ENCODE data around the gene PDHX. TPM values are rescaled to one million over a fixed set of nuclear protein-coding genes. Genes with fewer than 3 reads are reported as not detected.

Gene PDHX
- polyA plus RNA-seq, 1 donor from 2014 or later: 13.1 TPM

GRCh38 chr11:34960277-34960676 lies 43.9 kb downstream of the PDHX start:
- peaks cover 0 to 3% (median 0%) of the 10 kb centered on the region in 3 donors for H3K4me1 Mint-ChIP-seq
- peaks cover 7% of the 10 kb centered on the region for H3K36me3 Mint-ChIP-seq
- H3K4me3 Mint-ChIP-seq: no peak overlapping the region
- H3K27me3 Mint-ChIP-seq: no peaks in the 10 kb centered on the region
- no peak overlapping the region for H3K27ac Mint-ChIP-seq
- no peaks in the 10 kb centered on the region for H3K9me3 Mint-ChIP-seq

DNA sequence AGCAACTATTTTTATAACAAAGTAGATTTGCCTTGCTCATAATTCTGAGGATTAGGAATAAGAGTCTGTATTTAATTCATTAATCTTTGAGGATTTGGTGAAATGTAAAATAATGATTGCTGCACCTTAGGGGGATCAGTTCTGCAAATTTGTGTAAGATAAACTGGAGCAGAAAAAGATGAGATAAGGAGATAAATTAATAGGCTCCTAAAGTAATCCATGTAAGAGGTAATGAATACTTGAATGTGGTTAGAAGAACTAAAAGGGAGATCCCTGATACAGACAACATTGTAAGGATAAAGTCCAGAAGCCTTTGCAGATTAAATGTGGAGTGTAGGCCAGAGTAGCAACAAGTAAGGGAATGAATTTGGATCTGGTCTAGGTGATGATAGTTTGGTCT lies 45.6 kb downstream of the PDHX start:
- Mint-ChIP-seq H3K27ac (no peak overlapping the region), H3K4me1 (peaks cover 0 to 3% (median 0%) of the 10 kb centered on the region in 3 donors), H3K27me3 (no peaks in the 10 kb centered on the region), H3K4me3 (no peak overlapping the region), H3K36me3 (peaks cover 13% of the 10 kb centered on the region), H3K9me3 (no peaks in the 10 kb centered on the region)

DNA sequence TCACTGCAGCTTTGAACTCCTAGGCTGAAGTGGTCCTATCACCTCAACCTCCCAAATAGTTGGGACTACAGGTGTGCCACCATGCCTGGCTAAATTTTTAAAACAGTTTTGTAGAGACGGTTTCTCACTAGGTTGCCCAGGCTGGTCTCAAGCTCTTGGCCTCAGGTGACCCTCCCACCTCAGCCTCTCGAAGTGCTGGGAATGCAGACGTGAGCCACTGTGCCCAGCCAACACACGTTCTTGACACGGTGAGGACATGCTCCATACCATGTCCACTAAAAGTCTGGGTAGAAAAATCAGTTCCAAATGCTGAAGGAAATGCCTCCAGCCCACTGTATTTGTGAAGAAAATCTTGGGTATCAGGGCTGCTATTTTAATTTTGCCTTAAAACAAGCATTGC lies 46.9 kb downstream of the PDHX start:
- no peak overlapping the region for H3K27ac Mint-ChIP-seq
- H3K27me3 Mint-ChIP-seq: no peaks in the 10 kb centered on the region
- no peaks in the 10 kb centered on the region for H3K9me3 Mint-ChIP-seq
- H3K4me1 Mint-ChIP-seq: peaks cover 0 to 3% (median 0%) of the 10 kb centered on the region in 3 donors
- H3K36me3 Mint-ChIP-seq: peaks cover 13% of the 10 kb centered on the region
- H3K4me3 Mint-ChIP-seq: no peak overlapping the region

DNA sequence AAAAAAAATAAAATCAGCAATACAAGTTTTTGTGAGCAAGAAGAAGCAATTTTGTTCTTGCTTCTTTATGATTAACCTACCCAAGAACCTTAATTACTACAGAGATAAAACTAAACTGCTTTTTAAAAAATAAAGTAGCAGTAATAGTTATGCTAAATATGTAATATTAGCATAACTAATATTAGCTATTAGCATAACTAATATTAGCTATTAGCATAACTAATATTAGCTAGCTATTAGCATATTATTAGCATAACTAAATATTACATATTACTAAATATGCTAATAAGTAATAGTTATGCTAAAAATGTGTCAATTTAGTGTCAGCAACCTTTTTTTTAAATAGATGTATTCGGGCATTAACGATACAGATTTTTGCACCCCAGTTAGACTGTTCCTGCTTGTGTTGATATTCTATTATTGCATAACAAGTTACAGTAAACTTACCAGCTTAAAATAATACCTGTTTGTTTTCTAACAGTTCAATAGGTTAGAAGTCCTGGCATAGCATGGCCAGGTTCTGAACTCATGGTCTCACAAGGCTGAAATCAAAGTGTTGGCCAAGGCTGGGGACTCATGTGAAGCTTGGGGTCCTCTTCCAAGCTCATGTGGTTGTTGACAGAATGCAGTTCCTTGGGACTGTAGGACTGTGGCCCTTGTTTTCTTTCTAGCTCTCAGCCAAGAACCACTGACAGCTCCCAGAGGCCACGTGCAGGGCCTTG lies 48.4 kb downstream of the PDHX start:
- peaks cover 0 to 1% (median 0%) of the 10 kb centered on the region in 3 donors for H3K4me1 Mint-ChIP-seq
- H3K27ac Mint-ChIP-seq: no peak overlapping the region
- no peaks in the 10 kb centered on the region for H3K9me3 Mint-ChIP-seq
- H3K27me3 Mint-ChIP-seq: no peaks in the 10 kb centered on the region
- H3K36me3 Mint-ChIP-seq: peaks cover 15% of the 10 kb centered on the region
- no peak overlapping the region for H3K4me3 Mint-ChIP-seq

DNA sequence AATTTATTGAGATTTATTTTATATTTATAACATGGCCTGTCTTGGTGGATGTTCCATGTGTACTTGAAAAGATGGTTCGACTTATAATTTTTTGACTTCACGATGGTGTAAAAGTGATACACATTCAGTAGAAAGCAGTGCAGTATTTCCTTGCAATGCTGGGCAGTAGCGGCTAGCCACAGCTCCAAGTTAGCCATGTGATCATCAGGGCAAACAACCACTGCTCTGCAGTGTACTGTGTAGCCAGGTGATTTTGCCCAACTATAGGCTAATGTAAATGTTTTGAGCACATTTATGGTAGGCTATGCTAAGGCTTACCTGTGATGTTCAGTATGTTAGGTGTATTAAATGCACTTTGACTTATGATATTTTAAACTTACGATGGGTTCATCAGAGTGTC lies 52.4 kb downstream of the PDHX start:
- Mint-ChIP-seq H3K9me3 (no peaks in the 10 kb centered on the region), H3K27ac (no peak overlapping the region), H3K36me3 (peaks cover 22% of the 10 kb centered on the region), H3K27me3 (no peaks in the 10 kb centered on the region), H3K4me3 (no peak overlapping the region), H3K4me1 (peaks cover 0 to 1% (median 0%) of the 10 kb centered on the region in 3 donors)

GRCh38 chr11:34970033-34970432 lies 53.6 kb downstream of the PDHX start:
- no peak overlapping the region for H3K4me3 Mint-ChIP-seq
- H3K36me3 Mint-ChIP-seq: peaks cover 25% of the 10 kb centered on the region
- H3K27ac Mint-ChIP-seq: no peak overlapping the region
- peaks cover 0 to 2% (median 0%) of the 10 kb centered on the region in 3 donors for H3K4me1 Mint-ChIP-seq
- H3K27me3 Mint-ChIP-seq: no peaks in the 10 kb centered on the region
- no peaks in the 10 kb centered on the region for H3K9me3 Mint-ChIP-seq

GRCh38 chr11:34970480-34970879 lies 54.1 kb downstream of the PDHX start:
- no peak overlapping the region for H3K4me3 Mint-ChIP-seq
- peaks cover 28% of the 10 kb centered on the region for H3K36me3 Mint-ChIP-seq
- no peaks in the 10 kb centered on the region for H3K9me3 Mint-ChIP-seq
- H3K27me3 Mint-ChIP-seq: no peaks in the 10 kb centered on the region
- no peak overlapping the region for H3K27ac Mint-ChIP-seq
- H3K4me1 Mint-ChIP-seq: peaks cover 0 to 4% (median 0%) of the 10 kb centered on the region in 3 donors

GRCh38 chr11:34971928-34972327 lies 55.5 kb downstream of the PDHX start:
- no peaks in the 10 kb centered on the region for H3K9me3 Mint-ChIP-seq
- H3K27ac Mint-ChIP-seq: no peak overlapping the region
- H3K4me1 Mint-ChIP-seq: peaks cover 0 to 4% (median 0%) of the 10 kb centered on the region in 3 donors
- H3K27me3 Mint-ChIP-seq: no peaks in the 10 kb centered on the region
- H3K36me3 Mint-ChIP-seq: peaks cover 23% of the 10 kb centered on the region
- H3K4me3 Mint-ChIP-seq: no peak overlapping the region

DNA sequence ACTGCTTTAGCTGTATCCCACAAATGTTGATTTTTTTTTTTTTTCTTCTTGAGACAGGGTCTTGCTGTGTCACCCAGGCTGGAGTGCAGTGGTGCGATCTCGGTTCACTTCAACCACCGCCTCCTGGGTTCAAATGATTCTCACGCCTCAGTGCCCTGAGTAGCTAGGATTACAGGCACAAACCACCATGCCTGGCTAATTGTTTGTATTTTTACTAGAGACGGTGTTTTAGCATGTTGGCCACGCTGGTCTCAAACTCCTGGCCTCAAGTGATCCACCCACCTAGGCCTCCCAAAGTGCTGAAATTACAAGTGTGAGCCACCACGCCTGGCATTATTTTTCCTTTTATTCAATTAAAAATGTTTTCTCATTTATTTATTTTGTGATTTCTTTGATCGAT lies 55.9 kb downstream of the PDHX start:
- H3K27me3 Mint-ChIP-seq: no peaks in the 10 kb centered on the region
- no peak overlapping the region for H3K4me3 Mint-ChIP-seq
- no peaks in the 10 kb centered on the region for H3K9me3 Mint-ChIP-seq
- H3K36me3 Mint-ChIP-seq: peaks cover 21% of the 10 kb centered on the region
- peaks cover 0 to 4% (median 0%) of the 10 kb centered on the region in 3 donors for H3K4me1 Mint-ChIP-seq
- no peak overlapping the region for H3K27ac Mint-ChIP-seq

DNA sequence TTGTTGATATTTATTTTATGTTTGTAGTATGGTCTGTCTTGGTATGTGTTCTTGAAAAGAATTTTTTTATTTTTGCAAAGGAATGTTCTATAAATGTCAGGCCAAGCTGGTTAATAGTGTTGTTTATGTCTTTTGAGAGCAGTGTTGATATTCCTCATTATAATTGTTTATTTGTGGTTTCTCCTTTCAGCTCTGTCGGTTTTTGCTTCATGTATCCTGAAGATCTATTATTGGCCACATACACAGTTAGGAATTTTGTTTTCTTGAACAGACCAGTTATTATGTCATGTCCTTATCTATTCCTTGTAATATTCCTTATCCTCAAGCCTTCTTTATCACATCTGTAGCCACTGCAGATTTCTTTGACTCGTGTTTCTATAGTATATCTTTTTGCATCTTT lies 56.5 kb downstream of the PDHX start:
- H3K27me3 Mint-ChIP-seq: no peaks in the 10 kb centered on the region
- no peaks in the 10 kb centered on the region for H3K9me3 Mint-ChIP-seq
- H3K4me3 Mint-ChIP-seq: no peak overlapping the region
- peaks cover 0 to 4% (median 0%) of the 10 kb centered on the region in 3 donors for H3K4me1 Mint-ChIP-seq
- no peak overlapping the region for H3K27ac Mint-ChIP-seq
- H3K36me3 Mint-ChIP-seq: peaks cover 22% of the 10 kb centered on the region

DNA sequence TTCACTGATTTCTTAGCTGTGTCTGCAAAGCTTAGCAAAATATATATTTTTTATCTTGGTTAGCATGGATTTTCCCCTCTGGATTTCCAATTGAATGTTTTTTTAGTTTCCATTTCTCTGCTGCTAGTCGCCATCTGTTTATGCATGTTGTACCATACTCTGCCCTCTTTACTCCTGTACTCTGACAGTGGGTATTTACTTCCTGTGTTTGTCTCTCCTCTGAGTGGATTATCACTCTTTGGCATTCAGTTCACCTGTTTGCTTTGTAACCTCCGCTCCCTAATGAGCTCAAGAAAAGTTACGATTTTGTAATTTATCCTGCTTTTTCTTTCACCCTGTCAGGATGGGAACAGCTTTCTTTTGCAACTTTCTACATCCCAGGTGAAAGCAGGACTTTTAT lies 59.1 kb downstream of the PDHX start:
- H3K27ac Mint-ChIP-seq: no peak overlapping the region
- no peak overlapping the region for H3K4me3 Mint-ChIP-seq
- peaks cover 0 to 5% (median 3%) of the 10 kb centered on the region in 3 donors for H3K4me1 Mint-ChIP-seq
- H3K9me3 Mint-ChIP-seq: no peaks in the 10 kb centered on the region
- no peaks in the 10 kb centered on the region for H3K27me3 Mint-ChIP-seq
- H3K36me3 Mint-ChIP-seq: peaks cover 20% of the 10 kb centered on the region

GRCh38 chr11:34976496-34977088 lies 60.2 kb downstream of the PDHX start:
- Mint-ChIP-seq H3K9me3 (no peaks in the 10 kb centered on the region), H3K4me3 (no peak overlapping the region), H3K36me3 (peaks cover 21% of the 10 kb centered on the region), H3K27ac (no peak overlapping the region), H3K4me1 (peaks cover 0 to 5% (median 3%) of the 10 kb centered on the region in 3 donors), H3K27me3 (no peaks in the 10 kb centered on the region)

DNA sequence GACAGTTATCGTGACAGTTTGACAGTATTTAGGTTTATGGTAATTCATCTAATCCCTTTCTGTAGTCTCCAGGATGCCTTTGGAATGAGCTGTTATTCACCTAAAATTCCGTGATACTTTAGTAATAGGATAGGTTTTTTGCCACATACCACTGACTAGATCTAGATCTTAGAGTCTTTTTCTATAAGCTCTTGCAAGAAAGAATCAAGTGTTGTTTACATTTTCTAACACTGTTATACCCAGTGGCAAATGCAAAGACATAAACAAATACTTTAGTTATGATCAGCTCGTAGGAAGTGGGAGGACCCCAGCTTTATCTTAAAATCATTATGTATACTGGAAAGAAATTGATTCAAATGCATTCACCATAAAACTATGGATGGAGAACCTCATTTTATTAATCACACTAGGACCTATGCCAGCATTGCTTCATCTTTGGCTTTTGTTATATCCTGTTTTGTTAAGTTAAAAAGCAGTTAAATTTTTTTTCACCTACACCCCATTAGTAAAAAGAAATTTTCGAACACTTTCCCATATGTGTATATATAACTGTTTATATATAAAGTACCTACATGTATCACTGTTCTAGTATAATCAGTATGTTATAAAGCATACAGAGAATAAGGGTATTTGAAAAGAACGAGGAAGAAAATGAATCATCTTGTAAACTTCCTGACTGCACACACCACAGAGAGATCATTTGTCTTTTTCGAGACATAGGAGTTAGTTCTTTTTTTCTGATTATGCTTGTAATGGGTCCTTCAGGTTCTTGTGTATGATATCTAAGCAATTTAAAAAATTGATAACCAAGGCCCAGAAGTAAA lies 60.9 kb downstream of the PDHX start:
- Mint-ChIP-seq H3K36me3 (peaks cover 23% of the 10 kb centered on the region), H3K4me1 (peaks cover 0 to 5% (median 3%) of the 10 kb centered on the region in 3 donors), H3K9me3 (no peaks in the 10 kb centered on the region), H3K4me3 (no peak overlapping the region), H3K27ac (no peak overlapping the region), H3K27me3 (no peaks in the 10 kb centered on the region)

GRCh38 chr11:34978236-34979191 lies 62.1 kb downstream of the PDHX start:
- no peaks in the 10 kb centered on the region for H3K27me3 Mint-ChIP-seq
- H3K27ac Mint-ChIP-seq: no peak overlapping the region
- peaks cover 0 to 5% (median 3%) of the 10 kb centered on the region in 3 donors for H3K4me1 Mint-ChIP-seq
- H3K36me3 Mint-ChIP-seq: peaks cover 17% of the 10 kb centered on the region
- H3K4me3 Mint-ChIP-seq: no peak overlapping the region
- H3K9me3 Mint-ChIP-seq: no peaks in the 10 kb centered on the region
